ENCODE measurements around the gene GPR31.

GPR31 gene

GRCh38 chr6:167137881-167138280 lies 19.9 kb downstream of the GPR31 start:
- no peak for DNase-seq (ENCODE audit: low read depth in 2 of 2)

- DNase-seq (ENCODE audit: low read depth in 2 of 2): no peak
These were observed 20.7 kb downstream of the GPR31 start for GRCh38 chr6:167137081-167137480.

GRCh38 chr6:167136376-167136775 lies 21.4 kb downstream of the GPR31 start:
- DNase-seq (ENCODE audit: low read depth in 2 of 2): no peak

- DNase-seq (ENCODE audit: low read depth in 2 of 2): no peak
These were observed 23.1 kb downstream of the GPR31 start for GRCh38 chr6:167134448-167135328.

- DNase-seq (ENCODE audit: low read depth in 2 of 2): no peak
These were observed 26.8 kb downstream of the GPR31 start for GRCh38 chr6:167130712-167131684.

GRCh38 chr6:167130008-167130677 lies 27.6 kb downstream of the GPR31 start:
- DNase-seq (ENCODE audit: low read depth in 2 of 2): no peak

GRCh38 chr6:167129562-167129961 lies 28.2 kb downstream of the GPR31 start:
- DNase-seq (ENCODE audit: low read depth in 2 of 2): no peak

- no peak for DNase-seq (ENCODE audit: low read depth in 2 of 2)
These were observed 28.6 kb downstream of the GPR31 start for GRCh38 chr6:167129159-167129558.

GRCh38 chr6:167127785-167128531 lies 29.8 kb downstream of the GPR31 start:
- no peak for DNase-seq (ENCODE audit: low read depth in 2 of 2)

GRCh38 chr6:167125855-167126349 lies 31.9 kb downstream of the GPR31 start:
- DNase-seq (ENCODE audit: low read depth in 2 of 2): no peak

GRCh38 chr6:167125410-167125809 lies 32.4 kb downstream of the GPR31 start:
- DNase-seq (ENCODE audit: low read depth in 2 of 2): no peak

- DNase-seq (ENCODE audit: low read depth in 2 of 2): no peak
These were observed 33.0 kb downstream of the GPR31 start for GRCh38 chr6:167124753-167125152.

GRCh38 chr6:167122827-167123657 lies 34.7 kb downstream of the GPR31 start, which contains the start of gene CCR6:
Gene CCR6 (plus strand): TSS chr6:167123096. CDS start chr6:167136135, 13,039 bp downstream.
- no peak for DNase-seq (ENCODE audit: low read depth in 2 of 2)

GRCh38 chr6:167122041-167122826 lies 35.5 kb downstream of the GPR31 start:
- DNase-seq (ENCODE audit: low read depth in 2 of 2): no peak

- DNase-seq (ENCODE audit: low read depth in 2 of 2): no peak
These were observed 36.4 kb downstream of the GPR31 start for GRCh38 chr6:167121335-167121841.

GRCh38 chr6:167120583-167120903 lies 37.2 kb downstream of the GPR31 start:
- DNase-seq (ENCODE audit: low read depth in 2 of 2): no peak

GRCh38 chr6:167119670-167120582 lies 37.9 kb downstream of the GPR31 start:
- DNase-seq (ENCODE audit: low read depth in 2 of 2): no peak

- DNase-seq (ENCODE audit: low read depth in 2 of 2): no peak
These were observed 38.9 kb downstream of the GPR31 start for GRCh38 chr6:167118839-167119238.

Measured in stimulated activated CD4-positive, alpha-beta T cell treated with anti-CD3 and anti-CD28 coated beads, Interleukin-15, amount 100 ng/mL, for 48 hours (primary cell).